Left colon (tissue), 2 donors: Measurements from ENCODE around the gene DTHD1. TPM values are rescaled to one million over a fixed set of nuclear protein-coding genes. Genes with fewer than 3 reads are reported as not detected.

Source experiments
- ATAC-seq: fragments of 200-7000 bp; cut with Tn5 transposase; one replicate; pipeline ENCODE4 v1.9.1; 2020; ENCODE audit warnings: mild to moderate bottlenecking, moderate library complexity
- DNase-seq, 2 donors: peaks; one replicate each; pipeline ENCODE4 v3.0.0-alpha.2; 2020
- intact Hi-C, 2 donors: fragments of 100-400 bp; cut with DNase I in 1 of 2; cut with micrococcal nuclease in 1 of 2; formaldehyde crosslinking; loops; one replicate each; pipeline versions ENCODE4 v1.11.2 to v1.14.0; 2022; cut with DNase I, micrococcal nuclease
- total RNA-seq, 2 donors: library from RNA; stranded (reverse); fragmentation: NEBNext Ultra II Directional; extraction: Animal tissue kit (Norgen Biotek cat#: 25700); gene quantifications; one replicate each; pipeline ENCODE4 v1.2.1, GENCODE V29; 2021
- donor health status: DM: no; HTN: no; CAD: no.
- donor health status: DM: yes; HTN: yes; CAD: no.

Gene DTHD1
- total RNA-seq, 2 donors from 2014 or later: 0.11 to 0.18 TPM

- ATAC-seq (no peak), DNase-seq (no peak)
- intact Hi-C loops: no loop called here
Observed at GRCh38 chr4:36267486-36268268, 13.7 kb upstream of the DTHD1 start.

DNA sequence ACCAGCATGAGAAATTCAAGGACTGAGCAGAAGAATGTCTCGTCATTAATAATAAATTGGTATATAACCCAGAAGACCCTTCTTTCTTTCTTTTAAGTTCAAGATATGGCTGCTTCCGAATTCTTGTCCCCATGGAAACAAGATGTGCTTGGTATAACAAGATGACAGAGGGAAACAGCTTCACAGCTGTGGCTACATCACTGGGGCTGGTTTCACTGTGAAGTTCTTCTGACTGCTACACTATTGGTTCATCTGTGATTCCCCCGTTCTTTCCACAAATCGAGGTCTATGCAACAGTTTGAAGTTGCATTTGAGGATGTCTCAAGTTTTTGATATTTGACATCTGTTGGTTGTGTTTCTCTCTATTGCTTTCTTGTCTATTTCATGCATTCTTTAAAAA is 12.3 kb upstream of the DTHD1 start:
- DNase-seq: no peak
- ATAC-seq: no peak
- intact Hi-C loops: no loop called here

GRCh38 chr4:36269533-36270173 is 11.8 kb upstream of the DTHD1 start:
- ATAC-seq (no peak), DNase-seq (no peak)
- intact Hi-C loops: no loop called here

DNA sequence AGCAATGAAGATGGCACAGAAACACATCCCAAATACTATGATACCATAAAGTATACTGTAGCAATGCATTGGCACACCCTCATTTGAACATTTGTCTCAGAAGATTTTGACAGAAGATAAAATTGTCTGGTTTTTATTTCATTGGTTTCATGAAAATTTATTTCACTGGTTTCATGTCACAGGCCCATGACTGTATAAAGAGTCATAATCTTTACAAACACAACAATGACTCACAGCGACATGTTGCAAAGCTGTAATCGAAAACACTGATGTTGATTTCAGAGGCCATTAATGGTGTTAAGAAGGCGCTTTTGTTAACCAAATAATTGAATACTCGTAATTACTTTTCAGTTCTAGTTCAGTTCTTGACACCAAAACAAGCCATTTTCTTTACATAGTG is 8.1 kb upstream of the DTHD1 start:
- no peak for ATAC-seq
- DNase-seq: no peak
- intact Hi-C loops: no loop called here

DNA sequence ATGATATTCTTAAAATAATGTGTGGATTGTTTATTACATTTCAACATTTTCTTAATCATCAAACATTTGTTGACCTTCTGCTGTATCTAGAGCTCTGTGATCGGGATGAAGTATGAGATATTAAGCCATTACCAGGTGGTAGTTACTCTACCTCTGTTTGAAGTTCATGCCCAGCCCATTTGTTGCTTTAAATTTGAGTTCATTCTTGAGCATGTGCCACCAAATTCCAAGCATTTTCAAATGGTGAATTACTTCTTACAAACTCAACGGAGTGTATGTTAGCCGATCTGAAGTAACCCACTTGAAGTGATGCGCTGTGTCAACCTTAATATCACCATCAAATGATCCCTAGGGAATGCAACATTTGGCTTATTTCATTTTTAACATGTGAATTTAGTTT is 7.3 kb upstream of the DTHD1 start:
- DNase-seq (no peak), ATAC-seq (no peak)

DNA sequence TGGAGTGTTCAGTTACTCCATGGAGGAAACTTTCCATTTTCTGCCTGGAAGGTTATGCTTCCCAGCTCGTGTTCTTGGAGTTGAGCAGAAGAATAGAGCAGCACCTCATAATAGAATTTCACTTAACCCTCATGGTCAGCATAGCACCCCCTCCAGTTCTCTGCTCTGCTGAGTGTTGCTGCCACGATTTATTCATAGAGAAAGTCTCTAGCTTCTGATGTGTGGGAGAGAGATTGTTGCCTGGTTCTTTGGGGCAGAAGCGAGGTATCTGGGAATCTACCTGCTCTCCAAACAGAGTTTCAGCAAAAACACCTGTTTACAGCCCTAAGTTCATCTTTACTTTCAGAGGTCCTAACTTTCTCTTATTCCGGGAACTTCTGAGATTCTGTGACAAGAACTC is 3.9 kb upstream of the DTHD1 start:
- DNase-seq: no peak
- no peak for ATAC-seq
- intact Hi-C loops: no loop called here

More for the DNA sequence above, 7.3 kb upstream of the DTHD1 start:
- intact Hi-C loops: no loop called here

GRCh38 chr4:36278789-36279188 is 2.6 kb upstream of the DTHD1 start:
- intact Hi-C loops: no loop called here
- no peak for DNase-seq
- ATAC-seq: no peak

GRCh38 chr4:36280555-36280954 is 861 bp upstream of the DTHD1 start:
- intact Hi-C loops: no loop called here
- no peak for ATAC-seq

GRCh38 chr4:36282503-36283030 is 1.2 kb downstream of the DTHD1 start:
- DNase-seq: no peak
- ATAC-seq: no peak
- intact Hi-C loops: no loop called here

More at GRCh38 chr4:36280555-36280954, 861 bp upstream of the DTHD1 start:
- DNase-seq: no peak

- intact Hi-C loops: no loop called here
- ATAC-seq (no peak), DNase-seq (no peak)
Observed at GRCh38 chr4:36283912-36284465, 2.6 kb downstream of the DTHD1 start.

GRCh38 chr4:36285784-36286480 is 4.5 kb downstream of the DTHD1 start:
- peak; percentile 90 for ATAC-seq
- DNase-seq: peak in 1 of 2 donors; percentile 24
- intact Hi-C loops: no loop called here

DNA sequence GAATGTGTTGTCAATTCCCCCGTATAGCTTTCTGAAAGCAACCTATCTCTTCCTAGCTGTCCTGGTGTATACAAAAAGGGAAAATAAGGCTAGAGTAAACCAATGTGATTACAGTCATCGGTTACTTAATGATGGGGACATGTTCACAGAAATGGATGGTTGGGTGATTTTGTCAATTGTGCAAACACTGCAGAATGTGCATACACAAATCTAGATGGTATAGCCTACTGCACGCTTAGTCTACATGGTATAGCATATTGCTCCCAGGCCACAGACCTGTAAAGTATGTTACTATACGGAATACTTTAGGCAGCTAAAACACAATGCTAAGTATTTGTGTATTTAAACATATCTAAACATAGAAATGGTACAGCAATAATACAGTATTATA is 5.1 kb downstream of the DTHD1 start:
- DNase-seq: no peak
- no peak for ATAC-seq
- intact Hi-C loops: no loop called here

- no peak for ATAC-seq
- intact Hi-C loops: no loop called here
Observed at GRCh38 chr4:36288731-36289426, 7.5 kb downstream of the DTHD1 start.

GRCh38 chr4:36290641-36291040 is 9.2 kb downstream of the DTHD1 start:
- DNase-seq (no peak), ATAC-seq (peak; percentile 83)
- intact Hi-C loops: no loop called here

More at GRCh38 chr4:36288731-36289426, 7.5 kb downstream of the DTHD1 start:
- no peak for DNase-seq

DNA sequence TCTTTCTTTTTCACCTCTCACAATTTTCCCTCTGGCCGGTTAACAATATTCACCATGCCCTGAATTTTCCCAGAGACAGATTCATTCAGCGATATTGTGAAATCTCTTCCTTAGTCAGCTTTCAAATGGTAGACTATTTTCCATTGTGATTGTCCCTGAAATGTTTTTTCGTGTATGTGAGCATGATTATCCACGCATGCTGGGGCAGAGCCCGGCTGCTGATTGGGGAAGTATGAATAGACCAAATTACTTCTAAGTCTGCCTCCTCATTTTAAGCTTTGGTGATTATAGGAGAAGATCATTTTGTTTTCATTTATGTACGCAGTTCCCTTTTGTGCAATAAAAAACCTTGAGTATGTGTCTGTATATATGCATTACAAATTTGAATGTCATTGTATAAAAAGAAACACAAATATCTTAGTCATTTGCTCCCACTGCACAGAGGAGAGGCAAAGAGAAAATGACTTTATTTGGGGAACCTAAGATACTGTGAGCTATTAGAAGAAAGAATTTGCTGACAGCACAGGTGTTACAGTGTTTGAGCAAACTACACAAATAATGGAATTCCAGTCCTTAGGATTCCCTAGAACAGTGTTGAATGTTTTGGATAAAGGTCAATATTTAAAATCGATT is 11.3 kb downstream of the DTHD1 start:
- DNase-seq (no peak), ATAC-seq (no peak)
- intact Hi-C loops: no loop called here

DNA sequence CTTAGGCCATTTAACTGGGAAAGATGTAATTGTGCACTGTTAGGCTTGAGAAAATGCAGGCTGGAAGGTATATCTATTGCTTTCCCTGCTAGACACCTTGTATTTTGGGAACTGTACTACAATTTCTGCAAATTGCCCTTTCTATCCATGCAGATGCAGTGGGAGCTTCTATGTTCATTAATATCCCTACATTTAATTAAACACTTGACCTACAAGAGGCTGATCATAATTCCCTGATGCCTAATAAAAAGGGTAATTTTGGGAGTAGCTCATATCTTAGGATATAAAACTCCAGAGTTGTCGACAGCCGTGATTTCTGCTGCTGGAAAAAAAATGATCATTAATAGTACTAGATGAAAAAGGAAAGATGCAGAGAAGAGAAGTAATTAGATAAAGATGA is 19.7 kb downstream of the DTHD1 start:
- intact Hi-C loops: no loop called here
- DNase-seq (no peak), ATAC-seq (no peak)

DNA sequence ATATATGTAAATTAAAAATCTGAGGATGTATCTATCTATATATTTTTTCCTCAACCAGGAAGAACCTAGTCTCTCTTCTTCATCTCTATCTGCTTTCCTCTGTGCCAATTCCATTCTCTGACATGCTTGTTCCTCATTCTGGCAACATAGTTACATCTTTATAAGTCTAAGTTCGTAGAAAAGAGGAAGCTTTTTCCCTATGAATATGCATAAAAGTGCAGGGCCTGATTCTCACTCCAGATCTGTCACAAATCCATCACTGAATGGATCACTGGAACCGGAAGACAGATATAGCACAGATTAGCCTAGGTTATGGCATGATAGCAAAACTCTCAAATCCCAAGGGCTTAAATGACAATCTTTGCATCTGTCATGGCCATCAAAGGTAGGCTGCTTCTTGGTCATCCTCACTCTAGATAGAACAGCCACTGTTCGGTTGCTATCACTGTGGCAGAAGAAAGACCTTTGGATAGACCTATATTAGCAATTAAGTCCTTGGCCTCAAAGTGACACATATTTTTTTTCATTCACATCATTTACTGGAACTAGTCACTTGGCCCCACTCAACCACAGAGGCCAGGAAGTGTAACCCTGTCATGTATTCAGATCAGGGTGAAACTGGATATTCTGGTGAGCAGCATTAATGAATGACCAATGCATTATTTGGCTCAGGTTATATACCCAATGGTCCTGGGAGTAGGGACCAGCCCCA is 22.2 kb downstream of the DTHD1 start:
- ATAC-seq (no peak), DNase-seq (no peak)
- intact Hi-C loops: no loop called here

DNA sequence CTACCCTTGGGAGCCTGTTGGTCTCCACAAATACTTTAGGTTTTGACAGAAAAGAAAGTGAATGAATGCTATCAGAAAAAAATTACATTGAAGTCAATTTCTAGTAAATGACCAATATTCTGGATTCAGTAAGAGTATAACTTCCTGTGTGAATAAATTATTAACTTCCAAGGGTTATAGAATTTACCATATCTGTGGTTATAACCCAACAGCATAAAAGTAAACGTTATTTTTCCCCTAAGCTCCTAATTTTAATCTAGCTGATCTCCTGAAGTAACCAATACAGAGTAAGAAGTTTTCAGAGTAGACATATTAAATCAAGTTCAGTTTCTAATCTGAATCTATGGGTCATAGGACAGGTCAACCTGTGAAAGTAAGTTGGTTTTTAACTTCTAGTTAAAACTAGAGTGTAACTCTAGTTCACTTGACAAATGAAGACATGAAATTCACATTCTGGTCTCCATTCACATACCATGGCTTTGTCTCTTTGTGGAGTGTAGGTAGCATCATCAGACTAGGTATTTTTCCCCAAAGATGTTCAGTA is 22.8 kb downstream of the DTHD1 start:
- ATAC-seq (no peak), DNase-seq (no peak)
- intact Hi-C loops: no loop called here
